HCT116 (cell line): ENCODE measurements around the gene GSK3A.

Experiments
- CEBPB ChIP-seq: IDR thresholded peaks from 2 replicates; pipeline ENCODE4 v1.6.1; 2012; ENCODE audit warnings: low read depth
- EZH2 ChIP-seq: fragments of 200-600 bp; sonication (generic); IDR thresholded peaks from 2 replicates; pipeline ENCODE4 v1.6.1; 2017; ENCODE audit warnings: antibody characterized with exemption, mixed run types
- POLR2A ChIP-seq: IDR thresholded peaks from 2 replicates; pipeline ENCODE4 v1.7.0; 2011; ENCODE audit warnings: borderline replicate concordance; ENCODE audit not compliant: insufficient read depth, insufficient read length; ENCODE audit errors: extremely low read depth
- POLR2AphosphoS5 ChIP-seq: IDR thresholded peaks from 2 replicates; pipeline ENCODE4 v1.6.1; 2011; ENCODE audit warnings: mild to moderate bottlenecking, low read depth, low read length, moderate library complexity
- SIN3A ChIP-seq: IDR thresholded peaks from 2 replicates; pipeline ENCODE4 v1.6.1; 2012; ENCODE audit warnings: low read depth
- SP1 ChIP-seq: IDR thresholded peaks from 2 replicates; pipeline ENCODE4 v1.6.1; 2012; ENCODE audit warnings: low read depth
- SRF ChIP-seq: IDR thresholded peaks from 2 replicates; pipeline ENCODE4 v1.6.1; 2012; ENCODE audit warnings: low read depth
- TF ChIP-seq, protein P1 (sequence below), 3 experiments: fragments of 200-600 bp in 1 of 3; sonication (generic) in 1 of 3; IDR thresholded peaks in 2 of 3; conservative IDR thresholded peaks in 1 of 3; 2 replicates each; pipeline ENCODE4 v1.5.1; 2012 to 2017; ENCODE audit warnings: low read depth in 2 of 3, low read length in 2 of 3, antibody characterized with exemption in 1 of 3, borderline replicate concordance in 1 of 3, control low read depth in 1 of 3, mild to moderate bottlenecking in 1 of 3, mixed read lengths in 1 of 3, mixed run types in 1 of 3, moderate library complexity in 1 of 3; ENCODE audit not compliant: insufficient read depth in 1 of 3
- TF ChIP-seq, protein P2 (sequence below): IDR thresholded peaks from 2 replicates; pipeline ENCODE4 v1.6.1; 2012; ENCODE audit warnings: low read depth
- TF ChIP-seq, protein P3 (sequence below): IDR thresholded peaks from 2 replicates; pipeline ENCODE4 v1.6.1; 2012
- TF ChIP-seq, protein P4 (sequence below): IDR thresholded peaks from 2 replicates; pipeline ENCODE4 v1.6.1; 2012
- TF ChIP-seq, protein P5 (sequence below): IDR thresholded peaks from 2 replicates; pipeline ENCODE4 v1.6.1; 2011; ENCODE audit warnings: mild to moderate bottlenecking, low read length, moderate library complexity; ENCODE audit not compliant: insufficient replicate concordance; ENCODE audit errors: extremely low read depth

DNA sequence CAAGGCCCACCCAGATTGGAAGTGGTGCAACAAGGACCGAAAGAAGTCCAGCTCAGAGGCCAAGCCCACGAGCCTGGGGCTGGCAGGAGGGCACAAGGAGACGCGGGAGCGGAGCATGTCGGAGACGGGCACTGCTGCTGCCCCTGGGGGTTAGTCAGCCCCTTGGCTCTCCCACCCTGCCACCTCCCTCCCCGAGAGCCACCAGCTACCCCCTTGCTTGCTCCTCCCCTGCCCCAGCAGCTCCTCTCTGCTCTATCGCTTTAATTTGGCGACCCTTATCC lies 45.4 kb upstream of the GSK3A start:
- TF ChIP-seq, protein P1, sequence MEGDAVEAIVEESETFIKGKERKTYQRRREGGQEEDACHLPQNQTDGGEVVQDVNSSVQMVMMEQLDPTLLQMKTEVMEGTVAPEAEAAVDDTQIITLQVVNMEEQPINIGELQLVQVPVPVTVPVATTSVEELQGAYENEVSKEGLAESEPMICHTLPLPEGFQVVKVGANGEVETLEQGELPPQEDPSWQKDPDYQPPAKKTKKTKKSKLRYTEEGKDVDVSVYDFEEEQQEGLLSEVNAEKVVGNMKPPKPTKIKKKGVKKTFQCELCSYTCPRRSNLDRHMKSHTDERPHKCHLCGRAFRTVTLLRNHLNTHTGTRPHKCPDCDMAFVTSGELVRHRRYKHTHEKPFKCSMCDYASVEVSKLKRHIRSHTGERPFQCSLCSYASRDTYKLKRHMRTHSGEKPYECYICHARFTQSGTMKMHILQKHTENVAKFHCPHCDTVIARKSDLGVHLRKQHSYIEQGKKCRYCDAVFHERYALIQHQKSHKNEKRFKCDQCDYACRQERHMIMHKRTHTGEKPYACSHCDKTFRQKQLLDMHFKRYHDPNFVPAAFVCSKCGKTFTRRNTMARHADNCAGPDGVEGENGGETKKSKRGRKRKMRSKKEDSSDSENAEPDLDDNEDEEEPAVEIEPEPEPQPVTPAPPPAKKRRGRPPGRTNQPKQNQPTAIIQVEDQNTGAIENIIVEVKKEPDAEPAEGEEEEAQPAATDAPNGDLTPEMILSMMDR (IDR thresholded peaks at IDR 0.05 in 2 of 3, conservative IDR thresholded peaks at IDR 0.05 in 1 of 3; ENCODE audit: borderline replicate concordance in 1 of 3, insufficient read depth in 1 of 3, low read depth in 2 of 3, low read length in 2 of 3) = no peak
- TF ChIP-seq SIN3A = no peak
- TF ChIP-seq, protein P2, sequence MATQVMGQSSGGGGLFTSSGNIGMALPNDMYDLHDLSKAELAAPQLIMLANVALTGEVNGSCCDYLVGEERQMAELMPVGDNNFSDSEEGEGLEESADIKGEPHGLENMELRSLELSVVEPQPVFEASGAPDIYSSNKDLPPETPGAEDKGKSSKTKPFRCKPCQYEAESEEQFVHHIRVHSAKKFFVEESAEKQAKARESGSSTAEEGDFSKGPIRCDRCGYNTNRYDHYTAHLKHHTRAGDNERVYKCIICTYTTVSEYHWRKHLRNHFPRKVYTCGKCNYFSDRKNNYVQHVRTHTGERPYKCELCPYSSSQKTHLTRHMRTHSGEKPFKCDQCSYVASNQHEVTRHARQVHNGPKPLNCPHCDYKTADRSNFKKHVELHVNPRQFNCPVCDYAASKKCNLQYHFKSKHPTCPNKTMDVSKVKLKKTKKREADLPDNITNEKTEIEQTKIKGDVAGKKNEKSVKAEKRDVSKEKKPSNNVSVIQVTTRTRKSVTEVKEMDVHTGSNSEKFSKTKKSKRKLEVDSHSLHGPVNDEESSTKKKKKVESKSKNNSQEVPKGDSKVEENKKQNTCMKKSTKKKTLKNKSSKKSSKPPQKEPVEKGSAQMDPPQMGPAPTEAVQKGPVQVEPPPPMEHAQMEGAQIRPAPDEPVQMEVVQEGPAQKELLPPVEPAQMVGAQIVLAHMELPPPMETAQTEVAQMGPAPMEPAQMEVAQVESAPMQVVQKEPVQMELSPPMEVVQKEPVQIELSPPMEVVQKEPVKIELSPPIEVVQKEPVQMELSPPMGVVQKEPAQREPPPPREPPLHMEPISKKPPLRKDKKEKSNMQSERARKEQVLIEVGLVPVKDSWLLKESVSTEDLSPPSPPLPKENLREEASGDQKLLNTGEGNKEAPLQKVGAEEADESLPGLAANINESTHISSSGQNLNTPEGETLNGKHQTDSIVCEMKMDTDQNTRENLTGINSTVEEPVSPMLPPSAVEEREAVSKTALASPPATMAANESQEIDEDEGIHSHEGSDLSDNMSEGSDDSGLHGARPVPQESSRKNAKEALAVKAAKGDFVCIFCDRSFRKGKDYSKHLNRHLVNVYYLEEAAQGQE = no peak
- TF ChIP-seq, protein P3, sequence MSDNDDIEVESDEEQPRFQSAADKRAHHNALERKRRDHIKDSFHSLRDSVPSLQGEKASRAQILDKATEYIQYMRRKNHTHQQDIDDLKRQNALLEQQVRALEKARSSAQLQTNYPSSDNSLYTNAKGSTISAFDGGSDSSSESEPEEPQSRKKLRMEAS = no peak
- TF ChIP-seq, protein P4, sequence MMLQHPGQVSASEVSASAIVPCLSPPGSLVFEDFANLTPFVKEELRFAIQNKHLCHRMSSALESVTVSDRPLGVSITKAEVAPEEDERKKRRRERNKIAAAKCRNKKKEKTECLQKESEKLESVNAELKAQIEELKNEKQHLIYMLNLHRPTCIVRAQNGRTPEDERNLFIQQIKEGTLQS = no peak
- TF ChIP-seq CEBPB = no peak
- TF ChIP-seq SRF = no peak
- no peak for TF ChIP-seq POLR2A
- no peak for TF ChIP-seq SP1
- no peak for TF ChIP-seq EZH2
- TF ChIP-seq POLR2AphosphoS5 = no peak
- TF ChIP-seq, protein P5, sequence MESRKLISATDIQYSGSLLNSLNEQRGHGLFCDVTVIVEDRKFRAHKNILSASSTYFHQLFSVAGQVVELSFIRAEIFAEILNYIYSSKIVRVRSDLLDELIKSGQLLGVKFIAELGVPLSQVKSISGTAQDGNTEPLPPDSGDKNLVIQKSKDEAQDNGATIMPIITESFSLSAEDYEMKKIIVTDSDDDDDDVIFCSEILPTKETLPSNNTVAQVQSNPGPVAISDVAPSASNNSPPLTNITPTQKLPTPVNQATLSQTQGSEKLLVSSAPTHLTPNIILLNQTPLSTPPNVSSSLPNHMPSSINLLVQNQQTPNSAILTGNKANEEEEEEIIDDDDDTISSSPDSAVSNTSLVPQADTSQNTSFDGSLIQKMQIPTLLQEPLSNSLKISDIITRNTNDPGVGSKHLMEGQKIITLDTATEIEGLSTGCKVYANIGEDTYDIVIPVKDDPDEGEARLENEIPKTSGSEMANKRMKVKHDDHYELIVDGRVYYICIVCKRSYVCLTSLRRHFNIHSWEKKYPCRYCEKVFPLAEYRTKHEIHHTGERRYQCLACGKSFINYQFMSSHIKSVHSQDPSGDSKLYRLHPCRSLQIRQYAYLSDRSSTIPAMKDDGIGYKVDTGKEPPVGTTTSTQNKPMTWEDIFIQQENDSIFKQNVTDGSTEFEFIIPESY = no peak
